GM21367 (cell line): ENCODE measurements around the gene ZNF225.
"Not testable (repeated sequence)": the region's sequence is repeated elsewhere in the genome, so short reads cannot be mapped to it uniquely, and the experiment has no call there.

Source experiments
- ATAC-seq: cut with Tn5 transposase; IDR thresholded peaks from one replicate; pipeline ENCODE4 v1.9.1; 2021; ENCODE audit not compliant: unreplicated experiment

The ZNF225 gene

DNA sequence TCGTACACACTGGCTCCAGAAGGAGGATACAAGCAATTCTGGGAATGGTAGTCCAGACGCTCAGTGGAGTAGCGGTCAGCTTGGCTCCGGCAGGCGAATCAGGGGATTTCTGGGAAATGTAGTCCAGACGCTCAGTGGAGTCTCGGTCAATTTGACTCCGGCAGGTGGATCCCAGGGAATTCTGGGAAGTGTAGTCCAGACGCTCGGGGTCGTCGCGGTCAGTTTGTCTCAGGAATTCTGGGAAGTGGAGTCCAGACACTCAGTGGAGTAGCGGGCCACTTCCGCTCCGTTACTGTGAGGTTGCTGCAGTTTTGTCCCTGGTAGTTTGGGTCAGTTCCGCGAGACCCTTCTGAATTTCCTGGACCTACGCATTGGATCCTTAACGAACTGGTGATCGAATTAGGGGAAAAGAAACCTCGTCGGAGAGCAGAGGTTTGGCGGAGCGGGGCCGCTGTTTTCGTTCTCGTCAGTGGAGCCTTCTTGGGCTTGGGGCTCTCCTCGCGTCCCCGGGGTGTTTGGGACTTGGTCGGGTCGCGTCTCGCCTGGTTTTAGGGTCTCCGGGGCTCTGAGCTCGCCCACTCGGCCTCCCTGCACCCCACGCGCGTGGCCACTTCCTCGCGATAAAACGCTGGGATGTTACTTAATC is at the start of gene ZNF225:
Gene ZNF225 (plus strand): TSS at position 262 of the 646 bp plus-strand sequence. CDS start 2,429 bp downstream, outside the sequence.
- peak; percentile 80 for ATAC-seq

DNA sequence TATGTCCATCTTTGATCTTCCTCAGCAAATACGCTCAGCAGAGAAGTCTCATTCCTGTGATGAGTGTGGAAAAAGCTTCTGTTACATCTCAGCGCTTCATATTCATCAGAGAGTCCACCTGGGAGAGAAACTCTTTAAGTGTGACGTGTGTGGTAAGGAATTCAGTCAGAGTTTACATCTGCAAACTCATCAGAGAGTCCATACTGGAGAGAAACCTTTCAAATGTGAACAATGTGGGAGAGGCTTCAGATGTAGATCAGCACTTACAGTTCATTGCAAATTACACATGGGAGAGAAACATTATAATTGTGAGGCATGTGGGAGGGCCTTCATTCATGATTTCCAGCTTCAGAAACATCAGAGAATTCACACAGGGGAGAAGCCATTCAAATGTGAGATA is 46.9 kb upstream of the ZNF225 start:
- no peak for ATAC-seq

GRCh38 chr19:44069415-44069814 is 43.8 kb upstream of the ZNF225 start:
- ATAC-seq: no peak

- peak; percentile 81 for ATAC-seq
These were observed 41.2 kb upstream of the ZNF225 start, which contains the start of gene ZNF284 for GRCh38 chr19:44071824-44072542. TSS of gene ZNF284 (plus strand) at chr19:44072159. CDS start at chr19:44076390, 4,231 bp downstream.

- no peak for ATAC-seq
These were observed 40.4 kb upstream of the ZNF225 start for GRCh38 chr19:44072543-44073401.

- ATAC-seq: no peak
These were observed 36.9 kb upstream of the ZNF225 start for GRCh38 chr19:44076325-44076724.

GRCh38 chr19:44092108-44092507 is 21.1 kb upstream of the ZNF225 start:
- no peak for ATAC-seq

- ATAC-seq: peak; percentile 69
These were observed 19.1 kb upstream of the ZNF225 start, which contains the start of gene ZNF224 for GRCh38 chr19:44093931-44094765. TSS of gene ZNF224 (plus strand) at chr19:44094361. CDS start at chr19:44097874, 3,513 bp downstream.

DNA sequence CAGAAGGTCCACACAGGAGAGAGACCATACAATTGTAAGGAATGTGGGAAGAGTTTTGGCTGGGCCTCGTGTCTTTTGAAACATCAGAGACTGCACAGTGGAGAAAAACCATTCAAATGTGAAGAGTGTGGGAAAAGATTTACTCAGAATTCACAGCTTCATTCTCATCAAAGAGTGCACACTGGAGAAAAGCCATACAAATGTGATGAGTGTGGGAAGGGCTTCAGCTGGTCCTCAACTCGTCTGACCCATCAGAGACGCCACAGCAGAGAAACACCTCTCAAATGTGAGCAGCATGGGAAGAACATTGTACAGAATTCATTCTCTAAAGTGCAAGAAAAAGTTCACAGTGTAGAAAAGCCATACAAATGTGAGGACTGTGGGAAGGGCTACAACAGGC is 5.4 kb upstream of the ZNF225 start:
- ATAC-seq: no peak

- no peak for ATAC-seq
These were observed 3.7 kb upstream of the ZNF225 start for GRCh38 chr19:44109458-44109857.

GRCh38 chr19:44111910-44112463 is 1.2 kb upstream of the ZNF225 start:
- no peak for ATAC-seq

DNA sequence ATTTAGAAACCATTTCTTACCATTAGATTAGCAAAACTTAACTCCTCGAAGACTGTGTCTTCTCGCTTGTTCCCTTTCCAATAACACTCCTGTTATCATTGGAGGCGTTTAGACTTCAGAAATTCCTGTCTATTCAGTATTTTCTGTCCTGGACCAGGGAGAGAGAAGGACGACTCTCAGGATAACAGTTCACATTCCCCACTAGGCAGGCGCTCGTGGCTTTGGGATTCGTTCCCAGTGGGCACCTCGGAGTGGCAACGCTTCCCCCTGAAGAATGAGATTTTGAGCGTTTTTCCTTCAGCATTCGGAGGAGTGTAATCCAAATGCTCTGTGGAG is 429 bp upstream of the ZNF225 start:
- no peak for ATAC-seq

GRCh38 chr19:44113784-44114390 is 688 bp downstream of the ZNF225 start:
- peak; percentile 12 for ATAC-seq

DNA sequence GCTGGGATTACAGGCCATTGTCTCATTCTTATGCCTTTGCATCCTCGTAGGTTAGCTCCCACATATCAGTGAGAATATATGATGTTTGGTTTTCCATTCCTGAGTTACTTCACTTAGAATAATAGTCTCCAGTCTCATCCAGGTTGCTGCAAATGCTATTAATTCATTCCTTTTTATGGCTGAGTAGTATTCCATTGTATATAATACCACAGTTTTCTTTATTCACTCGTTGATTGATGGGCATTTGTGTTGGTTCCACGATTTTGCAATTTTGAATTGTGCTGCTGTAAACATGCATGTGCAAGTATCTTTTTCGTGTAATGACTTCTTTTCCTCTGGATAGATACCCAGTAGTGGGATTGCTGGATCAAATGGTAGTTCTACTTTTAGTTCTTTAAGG is 8.0 kb downstream of the ZNF225 start:
- ATAC-seq: not testable (repeated sequence)

GRCh38 chr19:44131955-44132354 is 18.8 kb downstream of the ZNF225 start:
- no peak for ATAC-seq

DNA sequence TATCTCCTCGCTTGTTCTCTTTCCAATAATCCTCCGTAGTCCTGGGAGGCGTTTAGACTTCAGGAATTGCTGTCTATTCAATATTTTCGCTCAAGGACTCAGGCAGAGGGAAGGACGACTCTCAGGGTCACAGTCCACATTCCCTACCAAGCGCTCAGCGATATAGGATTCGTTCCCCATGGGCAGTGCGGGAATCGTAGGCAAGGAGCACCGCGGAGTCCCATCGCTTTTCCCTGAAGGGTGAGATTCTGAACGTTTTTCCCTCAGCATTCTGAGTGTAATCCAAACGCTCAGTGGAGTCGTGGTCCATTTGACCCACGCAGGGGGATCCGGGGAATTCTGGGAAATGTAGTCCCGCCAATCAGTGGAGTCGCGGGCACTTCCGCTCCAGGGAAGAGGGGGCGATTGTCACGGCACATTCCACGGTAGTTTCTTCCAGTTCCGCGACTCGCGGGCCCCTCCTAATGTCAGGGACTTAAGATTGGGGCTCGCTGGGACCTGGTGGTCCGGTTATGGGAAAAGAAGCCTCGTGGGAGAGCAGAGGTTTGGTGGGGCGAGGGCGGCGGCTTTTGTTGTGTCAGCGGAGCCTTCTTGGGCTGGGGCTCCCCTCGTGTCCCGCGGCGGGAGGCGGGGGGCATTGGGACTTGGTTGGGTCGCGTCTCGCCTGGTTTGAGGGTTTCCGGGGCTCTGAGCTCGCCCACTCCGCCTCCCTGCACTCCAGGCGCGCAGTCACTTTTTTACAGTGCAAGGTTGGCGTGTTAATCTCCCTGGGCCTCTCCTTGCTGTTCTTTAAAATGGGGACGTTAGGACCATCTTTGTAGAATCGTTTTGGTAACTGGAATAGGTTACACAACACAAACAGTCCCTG is 28.2 kb downstream of the ZNF225 start, which contains the start of gene ZNF234:
Gene ZNF234 (plus strand): TSS at position 364 of the 868 bp plus-strand sequence. CDS start 3,079 bp downstream, outside the sequence.
- peak; percentile 53 for ATAC-seq

- no peak for ATAC-seq
These were observed 28.8 kb downstream of the ZNF225 start for GRCh38 chr19:44142059-44142433.

DNA sequence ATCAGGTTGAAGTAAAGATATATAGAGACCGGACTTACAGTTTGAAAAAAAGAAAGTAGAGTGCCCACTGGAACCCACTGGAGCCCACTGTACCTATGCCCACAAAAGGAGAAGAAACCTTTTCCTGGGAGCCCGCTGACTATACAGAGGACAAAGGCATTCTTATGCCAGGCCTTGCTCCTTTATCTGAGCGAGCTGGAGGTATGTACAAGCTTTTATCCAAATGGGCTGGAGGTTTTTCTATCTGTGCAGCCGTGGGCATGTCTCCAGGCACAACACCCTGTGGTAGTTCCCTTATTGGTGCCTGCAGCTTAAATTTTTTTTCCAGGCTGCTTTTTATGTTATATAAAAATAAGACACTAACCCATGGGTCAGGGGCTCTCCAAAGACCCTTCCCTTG is 36.6 kb downstream of the ZNF225 start:
- ATAC-seq: no peak

- ATAC-seq: no peak
These were observed 38.3 kb downstream of the ZNF225 start for GRCh38 chr19:44151491-44151890.
